H1 (cell line): ENCODE results near the gene DOK3. TPM values are rescaled to one million over a fixed set of nuclear protein-coding genes. Genes with fewer than 3 reads are reported as not detected.

Source experiments
- ATF3 ChIP-seq: IDR thresholded peaks from 2 replicates; pipeline ENCODE4 v1.6.1; 2011; ENCODE audit warnings: low read depth, mild to moderate bottlenecking, low read length; ENCODE audit not compliant: insufficient read depth
- BRCA1 ChIP-seq: IDR thresholded peaks from 2 replicates; pipeline ENCODE4 v1.6.1; 2012; ENCODE audit warnings: low read depth, low read length, improper control_type of control experiment
- CBX8 ChIP-seq: fragments of 300-800, 300-1000 bp; sonication (generic); IDR thresholded peaks from 2 replicates; pipeline ENCODE4 v1.7.1; 2016; ENCODE audit warnings: low read depth, low read length, borderline replicate concordance
- CEBPB ChIP-seq: IDR thresholded peaks from 2 replicates; pipeline ENCODE4 v1.6.1; 2012; ENCODE audit warnings: low read depth, low read length
- CREB1 ChIP-seq: IDR thresholded peaks from 2 replicates; pipeline ENCODE4 v1.6.1; 2012; ENCODE audit warnings: inconsistent platforms
- GABPA ChIP-seq: IDR thresholded peaks from 2 replicates; pipeline ENCODE4 v1.6.1; 2011; ENCODE audit warnings: mild to moderate bottlenecking, low read length, moderate library complexity, borderline replicate concordance; ENCODE audit not compliant: insufficient read depth
- GTF2F1 ChIP-seq: IDR thresholded peaks from 2 replicates; pipeline ENCODE4 v1.6.1; 2012; ENCODE audit warnings: low read depth, low read length, improper control_type of control experiment, borderline replicate concordance
- HDAC2 ChIP-seq, 2 experiments: fragments of 300-600 bp in 1 of 2; sonication (generic) in 1 of 2; IDR thresholded peaks; 2 replicates each; pipeline ENCODE4 v1.6.1; 2011 to 2012; ENCODE audit warnings: low read depth in 2 of 2, low read length in 2 of 2, mild to moderate bottlenecking in 2 of 2, moderate library complexity in 2 of 2, borderline replicate concordance in 1 of 2, inconsistent platforms in 1 of 2
- HDAC6 ChIP-seq: IDR thresholded peaks from one replicate; pipeline ENCODE4 v1.7.1; 2012; ENCODE audit warnings: low read depth, mild to moderate bottlenecking, inconsistent platforms, low read length, moderate library complexity
- JUN ChIP-seq: IDR thresholded peaks from 2 replicates; pipeline ENCODE4 v1.6.1; 2011; ENCODE audit warnings: low read depth, mild to moderate bottlenecking, improper control_type of control experiment, low read length
- KDM5A ChIP-seq: fragments of 200-600 bp; IDR thresholded peaks from 2 replicates; pipeline ENCODE4 v1.7.1; 2012; ENCODE audit warnings: mild to moderate bottlenecking, low read length, inconsistent platforms, mixed read lengths
- PHF8 ChIP-seq: fragments of 200-600 bp; sonication (generic); conservative IDR thresholded peaks from 2 replicates; pipeline ENCODE4 v1.7.1; 2012; ENCODE audit warnings: low read depth, mild to moderate bottlenecking, inconsistent platforms, low read length, moderate library complexity
- POLR2AphosphoS5 ChIP-seq: IDR thresholded peaks from 2 replicates; pipeline ENCODE4 v1.6.1; 2011; ENCODE audit warnings: low read depth, low read length
- RBBP5 ChIP-seq: IDR thresholded peaks from 2 replicates; pipeline ENCODE4 v1.7.1; 2012; ENCODE audit warnings: low read depth, mild to moderate bottlenecking, inconsistent platforms, low read length, moderate library complexity, borderline replicate concordance
- SIN3A ChIP-seq, 2 experiments: IDR thresholded peaks in 1 of 2; conservative IDR thresholded peaks in 1 of 2; 2 replicates each; pipeline ENCODE4 v1.6.1; 2011 to 2012; ENCODE audit warnings: low read length in 2 of 2, improper control_type of control experiment in 1 of 2, low read depth in 1 of 2, mild to moderate bottlenecking in 1 of 2
- SP1 ChIP-seq: IDR thresholded peaks from 2 replicates; pipeline ENCODE4 v1.6.1; 2011; ENCODE audit warnings: low read depth, low read length
- SP2 ChIP-seq: IDR thresholded peaks from 2 replicates; pipeline ENCODE4 v1.6.1; 2012; ENCODE audit warnings: mild to moderate bottlenecking, low read length, inconsistent platforms
- SRF ChIP-seq: IDR thresholded peaks from 2 replicates; pipeline ENCODE4 v1.6.1; 2011; ENCODE audit warnings: mild to moderate bottlenecking, low read depth, low read length, moderate library complexity
- TBP ChIP-seq: IDR thresholded peaks from 2 replicates; pipeline ENCODE4 v1.6.1; 2011; ENCODE audit warnings: low read depth, low read length, improper control_type of control experiment
- TCF12 ChIP-seq: IDR thresholded peaks from 2 replicates; pipeline ENCODE4 v1.6.1; 2011; ENCODE audit warnings: low read depth, mild to moderate bottlenecking, low read length
- polyA plus RNA-seq, 7 experiments: library from polyadenylated mRNA; depleted of rRNA in 3 of 7; stranded (reverse) in 5 of 7; unstranded in 2 of 7; fragments of >200 nt in 5 of 7; fragments of 200-250 nt in 2 of 7; gene quantifications; 1 replicate in 5 of 7; 2 replicates in 1 of 7; 4 replicates in 1 of 7; pipeline versions ENCODE4 v1.2.1 to v1.2.3, GENCODE V29; 2011 to 2013; ENCODE audit warnings: missing spikeins in 2 of 7, mixed read lengths in 2 of 7
- total RNA-seq: library from RNA; stranded (reverse); fragmentation: NEBNext Ultra II Directional; extraction: Animal tissue kit (Norgen Biotek cat#: 25700); gene quantifications from 2 replicates; pipeline ENCODE4 v1.2.1, GENCODE V29; 2021

DOK3 gene
- total and polyA plus RNA-seq, 2 of the 8 experiments (the other 6 are each of a cell fraction or from before 2014, with no cell fraction given): 4.2 to 6.4 TPM

DNA sequence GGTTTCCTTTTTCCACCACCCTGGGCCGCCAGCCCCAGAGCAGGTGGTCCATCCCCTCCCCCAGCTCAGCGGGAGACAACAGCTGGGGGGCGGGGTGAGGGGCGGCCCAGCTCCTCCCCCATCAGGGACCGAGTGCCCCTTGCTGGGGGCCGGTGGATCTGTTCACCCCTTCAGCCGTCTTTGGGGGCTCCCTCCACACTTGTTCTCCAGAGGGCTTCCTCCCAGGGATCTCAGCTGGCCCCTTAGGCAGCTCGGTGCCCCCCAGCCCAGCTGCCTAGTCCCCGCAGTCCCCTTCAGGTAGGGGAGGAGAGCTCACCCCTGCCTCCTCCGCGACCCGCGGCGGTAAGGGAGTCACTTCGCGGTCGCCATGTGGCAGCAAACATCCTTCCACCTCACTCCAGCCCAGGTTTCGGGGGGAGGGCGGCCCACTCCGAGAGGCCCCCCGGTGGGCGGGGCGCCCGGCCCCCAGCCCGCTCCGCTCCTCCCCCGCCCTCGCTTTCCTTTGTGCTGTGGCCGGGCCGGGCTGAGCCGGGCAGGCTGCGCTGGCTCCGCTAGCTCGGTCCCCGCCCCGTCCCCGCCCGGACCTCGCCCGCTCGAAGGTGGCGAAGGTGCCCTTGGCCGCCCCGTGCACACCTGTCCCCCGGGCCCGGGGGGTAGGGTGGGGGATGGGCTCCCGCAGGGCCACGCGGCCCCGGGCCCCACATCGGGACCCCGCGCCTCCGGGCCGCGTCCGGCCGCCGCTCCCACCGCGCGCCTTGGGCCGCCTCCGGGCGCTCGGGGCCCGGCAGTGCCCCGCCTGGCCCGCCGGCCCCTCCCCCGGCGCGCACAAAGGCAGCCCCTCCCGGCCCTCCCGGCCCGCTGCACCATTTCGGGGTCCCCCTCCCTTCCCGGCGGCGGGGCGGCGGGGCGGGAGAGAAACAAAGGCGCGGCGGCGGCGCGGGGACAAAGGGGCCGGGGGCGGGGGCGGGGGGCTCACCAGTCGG lies 36.9 kb downstream of the DOK3 start (continued):
- TF ChIP-seq HDAC2 (IDR thresholded peaks at IDR 0.05; ENCODE audit: borderline replicate concordance in 1 of 2, low read depth in 2 of 2, low read length in 2 of 2) (peak in 1 of 2 experiments; percentile 31; a peak in 1 of 4 replicates), PHF8 (peak; percentile 48), BRCA1 (no peak), SIN3A (conservative IDR thresholded peaks at IDR 0.05 in 1 of 2, IDR thresholded peaks at IDR 0.05 in 1 of 2; ENCODE audit: low read depth in 1 of 2, low read length in 2 of 2) (peak in 1 of 2 experiments; percentile 77; a peak in 1 of 4 replicates), SP1 (no peak), KDM5A (no peak), SRF (no peak), HDAC6 (no peak), TCF12 (peak; percentile 47; the same call in 1 of the 2 replicates), POLR2AphosphoS5 (peak; percentile 77), GABPA (no peak), GTF2F1 (no peak), TBP (peak; percentile 34; the same call in 1 of the 2 replicates), RBBP5 (no peak), ATF3 (no peak), JUN (no peak), CBX8 (no peak), CEBPB (no peak), SP2 (no peak), CREB1 (no peak)
